DND-41 (cell line): Measurements from ENCODE around the gene KLHDC7B.

Source experiments
- ATAC-seq: fragments of 200-7000 bp; cut with Tn5 transposase; 3 replicates; pipeline ENCODE4 v1.9.1; 2021; ENCODE audit warnings: low read depth; ENCODE audit not compliant: insufficient read depth
- DNase-seq: peaks from one replicate; pipeline ENCODE4 v3.0.0-alpha.2; 2020
- H2AFZ ChIP-seq: 2 replicates; pipeline ENCODE4 v1.6.0; 2012; ENCODE audit warnings: low read depth, low read length
- H3K27ac ChIP-seq: 2 replicates; pipeline ENCODE4 v1.5.1; 2012; ENCODE audit warnings: low read length, inconsistent platforms
- H3K27me3 ChIP-seq: fragments of 200-600 bp; sonication (generic); 2 replicates; pipeline ENCODE4 v1.6.0; 2012; ENCODE audit warnings: low read length, mild to moderate bottlenecking, inconsistent platforms; ENCODE audit not compliant: insufficient read depth, poor library complexity
- H3K36me3 ChIP-seq: 2 replicates; pipeline ENCODE4 v1.5.1; 2012; ENCODE audit warnings: low read length, inconsistent platforms; ENCODE audit not compliant: insufficient read depth
- H3K4me1 ChIP-seq: 2 replicates; pipeline ENCODE4 v1.5.1; 2012; ENCODE audit warnings: mild to moderate bottlenecking, low read length; ENCODE audit not compliant: insufficient read depth
- H3K4me2 ChIP-seq: 2 replicates; pipeline ENCODE4 v1.6.0; 2012; ENCODE audit warnings: mild to moderate bottlenecking, moderate library complexity, low read length, inconsistent platforms; ENCODE audit not compliant: insufficient read depth
- H3K4me3 ChIP-seq, 2 experiments: fragments of 200-600 bp in 1 of 2; shearing (Covaris generic) in 1 of 2; 2 replicates each; pipeline ENCODE4 v1.5.1; 2012 to 2016; ENCODE audit warnings: inconsistent platforms in 2 of 2, low read length in 2 of 2, mild to moderate bottlenecking in 2 of 2, low read depth in 1 of 2, moderate library complexity in 1 of 2
- H3K79me2 ChIP-seq: 2 replicates; pipeline ENCODE4 v1.6.0; 2012; ENCODE audit warnings: low read length, inconsistent platforms; ENCODE audit not compliant: insufficient read depth
- H3K9ac ChIP-seq: 2 replicates; pipeline ENCODE4 v1.6.0; 2012; ENCODE audit warnings: low read depth, mild to moderate bottlenecking, inconsistent platforms, low read length, moderate library complexity
- H3K9me3 ChIP-seq: 2 replicates; pipeline ENCODE4 v1.5.1; 2012; ENCODE audit warnings: low read length, moderate library complexity, mild to moderate bottlenecking, inconsistent platforms; ENCODE audit not compliant: insufficient read depth, severe bottlenecking
- H4K20me1 ChIP-seq: 2 replicates; pipeline ENCODE4 v1.6.0; 2012; ENCODE audit warnings: low read length; ENCODE audit not compliant: insufficient read depth
- EZH2 ChIP-seq: IDR thresholded peaks from 3 replicates; pipeline ENCODE4 v1.6.1; 2012; ENCODE audit warnings: borderline replicate concordance, low read depth, mild to moderate bottlenecking, moderate library complexity, low read length, inconsistent platforms; ENCODE audit not compliant: severe bottlenecking
- TF ChIP-seq, protein P1 (sequence below): IDR thresholded peaks from 2 replicates; pipeline ENCODE4 v1.5.1; 2012; ENCODE audit warnings: borderline replicate concordance, low read length, moderate library complexity, mild to moderate bottlenecking; ENCODE audit not compliant: poor library complexity, severe bottlenecking; ENCODE audit errors: extremely low read depth

KLHDC7B gene

DNA sequence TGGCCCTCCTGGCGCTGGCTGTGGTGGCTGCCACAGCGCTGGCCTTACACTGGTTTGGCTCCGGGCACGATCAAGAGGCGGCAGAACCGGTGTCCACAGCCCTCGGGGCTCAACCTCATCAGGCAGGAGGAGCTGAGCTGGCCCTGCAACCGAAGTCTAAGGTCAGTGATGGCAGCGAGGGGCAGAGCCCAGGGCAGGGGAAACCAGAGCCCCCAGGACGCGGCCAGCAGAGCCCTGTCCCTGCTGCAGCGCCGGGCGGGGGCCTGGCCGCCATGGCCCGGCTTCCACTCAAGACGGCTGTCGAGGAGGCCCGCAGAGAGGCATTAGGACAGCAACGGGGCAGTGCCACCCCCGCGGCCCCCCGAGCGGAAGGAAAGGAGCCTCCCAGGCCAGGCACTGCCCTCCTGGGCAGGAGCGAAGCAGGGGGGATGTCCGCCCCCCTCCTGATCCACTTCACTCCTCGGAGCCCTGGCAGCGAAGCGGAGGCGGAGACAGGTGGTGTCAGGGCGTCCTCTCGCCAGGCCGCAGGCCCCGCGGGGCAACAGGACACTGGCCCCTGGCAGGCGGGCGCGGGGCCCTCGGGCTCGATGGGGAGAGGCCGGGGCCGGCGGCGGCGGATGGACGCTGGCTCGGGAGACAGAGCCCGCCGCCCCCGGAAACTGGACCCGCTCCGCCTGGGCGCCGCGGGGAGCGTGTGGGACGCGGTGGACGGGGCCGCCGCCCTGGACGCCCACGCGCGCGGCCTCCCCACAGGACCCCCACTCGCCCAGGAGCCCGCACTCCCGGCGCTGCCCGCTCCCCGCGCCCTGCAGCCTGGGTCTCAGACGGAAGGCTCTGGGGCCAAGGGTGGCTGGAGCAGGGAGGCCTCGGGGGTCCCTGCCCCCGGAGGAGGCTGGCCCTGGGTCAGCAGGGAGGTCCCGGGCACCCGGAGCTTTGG is 895 bp downstream of the KLHDC7B start:
- no peak overlapping the region for H3K9ac ChIP-seq
- no peaks in the 10 kb centered on the region for H3K36me3 ChIP-seq
- no peak overlapping the region for H3K4me2 ChIP-seq
- no peak overlapping the region for H2AFZ ChIP-seq
- no peak for TF ChIP-seq EZH2
- TF ChIP-seq, protein P1, sequence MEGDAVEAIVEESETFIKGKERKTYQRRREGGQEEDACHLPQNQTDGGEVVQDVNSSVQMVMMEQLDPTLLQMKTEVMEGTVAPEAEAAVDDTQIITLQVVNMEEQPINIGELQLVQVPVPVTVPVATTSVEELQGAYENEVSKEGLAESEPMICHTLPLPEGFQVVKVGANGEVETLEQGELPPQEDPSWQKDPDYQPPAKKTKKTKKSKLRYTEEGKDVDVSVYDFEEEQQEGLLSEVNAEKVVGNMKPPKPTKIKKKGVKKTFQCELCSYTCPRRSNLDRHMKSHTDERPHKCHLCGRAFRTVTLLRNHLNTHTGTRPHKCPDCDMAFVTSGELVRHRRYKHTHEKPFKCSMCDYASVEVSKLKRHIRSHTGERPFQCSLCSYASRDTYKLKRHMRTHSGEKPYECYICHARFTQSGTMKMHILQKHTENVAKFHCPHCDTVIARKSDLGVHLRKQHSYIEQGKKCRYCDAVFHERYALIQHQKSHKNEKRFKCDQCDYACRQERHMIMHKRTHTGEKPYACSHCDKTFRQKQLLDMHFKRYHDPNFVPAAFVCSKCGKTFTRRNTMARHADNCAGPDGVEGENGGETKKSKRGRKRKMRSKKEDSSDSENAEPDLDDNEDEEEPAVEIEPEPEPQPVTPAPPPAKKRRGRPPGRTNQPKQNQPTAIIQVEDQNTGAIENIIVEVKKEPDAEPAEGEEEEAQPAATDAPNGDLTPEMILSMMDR = no peak
- H3K9me3 ChIP-seq = no peaks in the 10 kb centered on the region
- no peaks in the 10 kb centered on the region for H3K79me2 ChIP-seq
- H3K4me1 ChIP-seq = peaks cover 21% of the 10 kb centered on the region
- no peak overlapping the region for H3K27ac ChIP-seq
- H3K27me3 ChIP-seq = peaks cover 13% of the 10 kb centered on the region
- ATAC-seq = no peak
- no peak for DNase-seq
- peaks cover 7% of the 10 kb centered on the region for H4K20me1 ChIP-seq
- no peak overlapping the region for H3K4me3 ChIP-seq

DNA sequence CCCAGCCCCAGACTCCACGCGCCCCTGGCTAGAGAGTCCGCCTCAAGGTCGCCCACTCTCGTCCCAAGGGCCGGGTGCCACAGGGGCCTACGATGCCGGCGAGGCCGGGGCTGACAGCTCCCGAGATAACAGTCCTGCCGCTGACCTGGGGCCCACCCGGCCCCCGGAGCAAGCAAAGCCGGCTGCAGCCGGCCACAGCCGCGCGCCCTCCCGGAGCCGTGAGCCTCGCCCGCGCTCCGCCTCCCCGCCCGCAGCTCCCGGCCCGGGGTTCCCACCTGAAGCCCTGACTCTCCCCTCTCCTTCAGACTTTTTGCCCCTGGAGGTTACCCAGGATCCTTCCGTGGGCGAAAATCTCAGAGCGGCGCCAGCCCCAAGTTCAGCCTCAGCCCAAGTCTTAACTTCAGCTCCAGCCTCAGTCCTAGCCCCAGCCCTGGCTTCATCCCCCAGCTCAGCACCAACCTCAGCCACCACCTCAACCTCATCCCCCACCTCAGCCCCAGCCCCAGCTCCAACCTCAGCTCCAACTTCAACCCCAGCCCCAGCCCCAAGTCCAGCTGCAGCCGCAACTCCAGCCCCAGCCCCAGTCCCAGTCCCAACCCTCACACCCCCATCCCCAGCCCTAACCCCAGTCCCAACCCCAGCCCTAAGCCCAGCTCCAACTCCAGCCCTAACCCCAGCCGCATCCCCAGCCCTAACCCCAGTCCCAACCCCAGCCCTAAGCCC is 1.7 kb downstream of the KLHDC7B start:
- no peaks in the 10 kb centered on the region for H3K79me2 ChIP-seq
- peaks cover 21% of the 10 kb centered on the region for H3K4me1 ChIP-seq
- no peak overlapping the region for H3K9ac ChIP-seq
- DNase-seq = no peak
- no peaks in the 10 kb centered on the region for H3K9me3 ChIP-seq
- no peak overlapping the region for H3K4me2 ChIP-seq
- no peak overlapping the region for H3K27ac ChIP-seq
- no peak overlapping the region for H3K4me3 ChIP-seq
- ATAC-seq = no peak
- peaks cover 7% of the 10 kb centered on the region for H4K20me1 ChIP-seq
- H3K36me3 ChIP-seq = no peaks in the 10 kb centered on the region
- H2AFZ ChIP-seq = no peak overlapping the region
- H3K27me3 ChIP-seq = peaks cover 13% of the 10 kb centered on the region
- no peak for TF ChIP-seq EZH2
- TF ChIP-seq, protein P1 = no peak

DNA sequence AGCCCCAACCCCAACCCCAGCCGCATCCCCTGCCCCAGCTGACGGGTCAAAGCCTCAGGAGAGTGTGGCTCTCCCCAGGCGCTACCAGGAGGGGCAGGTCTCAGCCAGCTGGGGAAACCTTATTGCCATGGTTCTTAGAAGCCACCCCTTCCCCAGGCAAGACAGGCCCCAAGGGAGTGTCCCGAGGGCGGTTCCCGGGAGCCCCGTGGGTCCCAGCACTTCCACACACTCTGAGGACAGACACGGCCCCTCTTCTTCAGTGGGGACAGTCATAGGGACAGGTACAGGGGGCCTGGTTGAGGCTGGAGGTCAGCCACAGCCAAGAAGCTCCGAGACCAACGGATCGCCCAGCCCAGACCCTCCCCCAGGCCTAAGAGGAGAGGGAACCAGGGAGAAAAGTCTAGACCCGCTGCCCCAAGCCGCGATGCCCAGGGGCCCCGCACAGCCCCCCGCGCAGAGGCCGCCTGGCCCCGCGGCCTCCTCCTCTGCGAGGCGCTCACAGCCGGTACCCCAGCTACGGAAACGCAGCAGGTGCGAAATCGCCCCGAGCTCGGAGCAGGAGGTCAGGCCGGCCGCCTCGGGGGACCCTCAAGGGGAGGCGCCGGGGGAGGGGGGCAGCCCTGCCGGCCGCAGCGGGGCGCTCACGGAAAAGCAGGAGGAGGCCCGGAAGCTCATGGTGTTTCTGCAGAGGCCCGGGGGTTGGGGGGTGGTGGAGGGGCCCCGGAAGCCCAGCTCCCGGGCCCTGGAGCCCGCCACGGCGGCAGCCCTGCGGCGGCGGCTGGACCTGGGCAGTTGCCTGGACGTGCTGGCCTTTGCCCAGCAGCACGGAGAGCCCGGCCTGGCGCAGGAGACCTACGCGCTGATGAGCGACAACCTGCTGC is 2.6 kb downstream of the KLHDC7B start:
- Histone ChIP-seq H3K27me3 (peaks cover 13% of the 10 kb centered on the region), H3K79me2 (no peaks in the 10 kb centered on the region), H2AFZ (no peak overlapping the region), H4K20me1 (peaks cover 7% of the 10 kb centered on the region), H3K4me3 (no peak overlapping the region), H3K36me3 (no peaks in the 10 kb centered on the region), H3K4me2 (no peak overlapping the region), H3K4me1 (peaks cover 21% of the 10 kb centered on the region), H3K9ac (no peak overlapping the region), H3K9me3 (no peaks in the 10 kb centered on the region), H3K27ac (no peak overlapping the region)
- DNase-seq (peak; percentile 16), ATAC-seq (no peak)
- TF ChIP-seq EZH2 = no peak
- TF ChIP-seq, protein P1 = no peak
